ENCODE measurements around the gene HNRNPA1L2.
"Not testable (repeated sequence)": the region's sequence is repeated elsewhere in the genome, so short reads cannot be mapped to it uniquely, and the experiment has no call there.

HNRNPA1L2 gene

DNA sequence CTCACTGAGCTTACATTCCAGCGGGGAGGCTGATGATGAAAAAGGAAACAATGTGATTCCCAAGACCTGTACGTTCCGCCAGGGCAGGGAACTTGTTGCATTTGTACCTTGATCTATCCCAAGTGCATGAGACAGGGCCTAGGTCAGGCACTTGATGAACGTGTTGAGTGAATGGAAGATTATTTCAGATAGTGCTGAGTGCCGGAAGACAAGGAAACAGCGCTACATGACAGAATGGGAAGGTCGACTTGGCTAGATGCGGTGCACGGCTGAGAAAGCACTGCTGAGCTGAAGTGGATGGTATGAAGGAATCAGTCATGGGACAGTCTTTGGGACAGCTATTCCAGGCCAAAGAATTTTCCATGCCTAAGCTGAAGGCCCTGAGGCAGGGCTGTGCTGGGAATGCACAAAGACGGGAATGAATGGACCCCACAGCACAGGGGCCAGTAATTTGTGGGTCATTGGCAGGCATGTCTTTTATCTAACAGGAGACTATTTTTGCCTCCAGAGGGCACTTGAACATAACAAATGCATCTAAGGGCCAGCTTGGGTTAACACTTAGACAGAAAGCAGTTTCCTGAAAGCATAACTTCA is 33.1 kb upstream of the HNRNPA1L2 start:
- H3K4me3 ChIP-seq (ENCODE audit: low read length); DNase-seq (ENCODE audit: low read depth): not testable (repeated sequence)
- TF ChIP-seq, protein P1, sequence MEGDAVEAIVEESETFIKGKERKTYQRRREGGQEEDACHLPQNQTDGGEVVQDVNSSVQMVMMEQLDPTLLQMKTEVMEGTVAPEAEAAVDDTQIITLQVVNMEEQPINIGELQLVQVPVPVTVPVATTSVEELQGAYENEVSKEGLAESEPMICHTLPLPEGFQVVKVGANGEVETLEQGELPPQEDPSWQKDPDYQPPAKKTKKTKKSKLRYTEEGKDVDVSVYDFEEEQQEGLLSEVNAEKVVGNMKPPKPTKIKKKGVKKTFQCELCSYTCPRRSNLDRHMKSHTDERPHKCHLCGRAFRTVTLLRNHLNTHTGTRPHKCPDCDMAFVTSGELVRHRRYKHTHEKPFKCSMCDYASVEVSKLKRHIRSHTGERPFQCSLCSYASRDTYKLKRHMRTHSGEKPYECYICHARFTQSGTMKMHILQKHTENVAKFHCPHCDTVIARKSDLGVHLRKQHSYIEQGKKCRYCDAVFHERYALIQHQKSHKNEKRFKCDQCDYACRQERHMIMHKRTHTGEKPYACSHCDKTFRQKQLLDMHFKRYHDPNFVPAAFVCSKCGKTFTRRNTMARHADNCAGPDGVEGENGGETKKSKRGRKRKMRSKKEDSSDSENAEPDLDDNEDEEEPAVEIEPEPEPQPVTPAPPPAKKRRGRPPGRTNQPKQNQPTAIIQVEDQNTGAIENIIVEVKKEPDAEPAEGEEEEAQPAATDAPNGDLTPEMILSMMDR (conservative IDR thresholded peaks at IDR 0.05; ENCODE audit: low read depth, low read length): peak; percentile 46

DNA sequence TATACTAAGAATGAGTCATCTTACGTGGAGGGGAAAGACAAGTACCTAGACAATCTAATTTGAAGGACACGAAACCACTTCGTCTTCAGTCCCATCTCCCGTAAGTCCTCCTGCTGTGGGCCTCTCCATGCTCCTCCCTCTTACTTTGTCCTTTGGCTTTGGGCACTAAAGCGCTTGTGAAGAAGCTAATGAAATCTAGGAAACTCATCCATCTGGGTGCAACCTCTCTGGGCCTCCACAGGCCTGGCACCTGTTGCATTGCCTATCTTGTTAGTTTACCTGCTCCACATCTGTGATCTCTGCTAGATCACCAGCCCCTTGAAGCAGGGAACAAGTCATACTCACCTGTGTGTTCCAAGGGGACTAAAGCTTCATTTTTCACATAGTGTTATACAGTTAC is 32.1 kb upstream of the HNRNPA1L2 start:
- not testable (repeated sequence) for DNase-seq (ENCODE audit: low read depth); H3K4me3 ChIP-seq (ENCODE audit: low read length)

DNA sequence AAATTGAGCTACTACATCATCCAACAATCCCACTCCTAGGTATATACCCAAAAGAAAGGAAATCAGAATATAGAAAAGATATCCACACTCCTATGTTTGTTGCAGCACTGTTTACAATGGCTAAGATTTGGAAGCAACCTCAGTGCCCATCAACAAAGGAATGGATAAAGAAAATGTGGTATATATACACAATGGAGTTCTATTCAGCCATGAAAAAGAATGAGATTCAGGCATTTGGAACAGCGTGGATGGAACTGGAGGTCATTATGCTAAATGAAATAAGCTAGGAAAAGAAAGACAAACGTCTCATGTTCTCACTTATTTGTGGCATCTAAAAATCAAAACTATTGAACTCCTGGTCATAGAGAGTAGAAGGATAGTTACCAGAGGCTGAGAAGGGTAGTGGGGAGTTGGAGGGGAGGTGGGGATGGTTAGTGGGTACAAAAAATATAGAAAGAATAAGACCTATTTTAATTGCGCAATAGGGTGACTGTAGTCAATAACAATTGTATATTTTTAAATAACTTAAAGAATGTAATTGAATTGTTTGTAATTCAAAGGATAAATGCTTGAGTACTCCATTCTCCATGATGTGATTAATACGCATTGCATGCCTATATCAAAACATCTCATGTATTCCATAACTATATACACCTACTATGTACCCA is 27.0 kb upstream of the HNRNPA1L2 start:
- TF ChIP-seq, protein P1 (conservative IDR thresholded peaks at IDR 0.05; ENCODE audit: low read depth, low read length): no peak
- no peak overlapping the region for H3K4me3 ChIP-seq (ENCODE audit: low read length)
- DNase-seq (ENCODE audit: low read depth): no peak

DNA sequence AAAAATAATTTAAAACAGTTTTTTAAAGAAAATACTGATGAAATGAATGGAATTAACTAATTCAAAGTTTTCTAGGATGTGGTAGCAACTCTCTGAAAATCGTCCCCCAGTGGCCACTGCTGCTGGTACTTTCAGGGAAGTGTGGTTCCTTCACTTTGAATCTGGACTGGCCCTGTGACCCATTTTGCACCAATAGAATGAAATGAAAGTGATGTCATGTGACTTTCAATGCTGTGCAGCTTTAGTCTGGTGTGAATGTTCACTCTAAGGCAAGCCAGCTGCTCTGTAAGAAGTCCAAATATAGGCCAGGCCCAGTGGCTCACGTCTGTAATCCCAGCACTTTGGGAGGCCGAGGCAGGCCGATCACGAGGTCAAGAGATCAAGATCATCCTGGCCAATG is 26.4 kb upstream of the HNRNPA1L2 start:
- H3K4me3 ChIP-seq (ENCODE audit: low read length): no peak overlapping the region
- no peak for DNase-seq (ENCODE audit: low read depth)
- TF ChIP-seq, protein P1 (conservative IDR thresholded peaks at IDR 0.05; ENCODE audit: low read depth, low read length): no peak

DNA sequence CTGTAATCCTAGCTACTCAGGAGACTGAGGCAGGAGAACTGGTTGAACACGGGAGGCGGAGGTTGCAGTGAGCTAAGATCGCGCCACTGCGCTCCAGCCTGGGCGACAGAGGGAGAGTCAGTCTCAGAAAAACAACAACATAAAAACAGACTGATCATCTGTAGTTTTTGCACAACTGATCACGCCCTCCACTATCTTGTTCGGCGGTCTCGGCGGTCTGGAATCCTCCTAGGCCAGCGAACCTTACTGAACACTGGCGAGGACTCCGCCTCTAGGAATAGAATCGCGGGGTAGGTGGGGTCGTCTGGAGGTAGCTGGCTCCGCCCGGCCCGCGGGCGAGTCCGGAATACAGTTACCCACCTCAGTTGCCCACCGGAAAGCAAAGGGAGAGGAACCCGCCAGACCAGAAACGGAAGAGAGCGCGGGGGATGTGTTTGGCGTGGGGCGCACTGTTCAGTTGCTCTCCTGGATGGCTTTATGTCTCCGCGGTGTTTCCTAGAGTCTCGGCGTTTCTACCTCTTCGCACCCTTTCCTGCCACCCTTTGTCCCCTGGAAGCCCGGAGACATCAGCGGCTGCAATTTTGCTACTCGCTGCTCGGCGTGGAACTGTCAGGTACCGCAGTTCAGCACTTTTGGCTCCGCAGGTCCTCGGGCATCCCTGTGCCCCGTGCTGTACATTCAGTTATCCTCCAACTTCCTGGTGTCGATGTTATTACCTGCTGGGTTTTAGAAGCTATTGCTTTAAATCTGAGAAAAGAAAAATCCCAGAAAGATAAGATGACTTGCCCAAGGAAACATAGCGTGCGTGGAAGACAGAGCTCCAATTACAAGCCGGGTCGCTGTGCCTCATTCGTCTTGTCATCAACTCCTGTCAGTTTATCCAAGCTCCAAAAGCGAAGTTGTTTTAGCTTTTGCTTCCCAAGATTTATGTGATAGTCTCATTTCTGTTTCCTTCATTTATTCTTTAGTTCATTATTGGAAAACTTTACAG is 24.9 kb upstream of the HNRNPA1L2 start:
- TF ChIP-seq, protein P1 (conservative IDR thresholded peaks at IDR 0.05; ENCODE audit: low read depth, low read length): no peak
- peak; percentile 66 for DNase-seq (ENCODE audit: low read depth)
- peak overlapping the region; percentile 98 for H3K4me3 ChIP-seq (ENCODE audit: low read length)

DNA sequence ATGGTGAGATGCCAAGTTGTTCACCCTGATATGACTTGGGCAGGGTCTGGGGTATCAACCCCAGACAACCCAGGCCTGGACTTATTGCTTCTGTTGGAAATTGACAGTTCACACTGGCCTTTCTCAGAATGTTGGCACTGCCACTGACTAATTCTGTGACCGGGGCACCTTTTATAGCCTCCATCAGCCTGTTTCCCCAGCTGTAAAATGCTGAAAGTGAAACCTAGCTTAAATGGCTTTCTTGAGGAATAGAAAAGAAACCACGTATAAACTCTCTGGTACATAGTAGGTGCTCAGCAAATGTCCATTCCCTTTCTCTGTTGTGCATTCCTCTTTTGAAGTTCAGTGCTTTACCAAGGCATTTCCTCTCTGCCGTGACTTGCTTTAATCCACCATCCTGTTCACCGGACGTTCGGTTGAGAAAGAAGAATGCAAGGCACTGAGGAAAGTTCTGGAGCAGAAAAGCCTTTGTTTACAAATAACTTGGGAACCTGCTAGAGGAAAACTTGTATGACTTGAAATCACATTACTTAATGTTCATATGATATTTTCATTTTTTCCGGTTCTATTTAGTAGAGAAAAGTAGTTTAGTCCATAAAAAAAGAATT is 11.0 kb upstream of the HNRNPA1L2 start:
- H3K4me3 ChIP-seq (ENCODE audit: low read length); DNase-seq (ENCODE audit: low read depth): not testable (repeated sequence)

DNA sequence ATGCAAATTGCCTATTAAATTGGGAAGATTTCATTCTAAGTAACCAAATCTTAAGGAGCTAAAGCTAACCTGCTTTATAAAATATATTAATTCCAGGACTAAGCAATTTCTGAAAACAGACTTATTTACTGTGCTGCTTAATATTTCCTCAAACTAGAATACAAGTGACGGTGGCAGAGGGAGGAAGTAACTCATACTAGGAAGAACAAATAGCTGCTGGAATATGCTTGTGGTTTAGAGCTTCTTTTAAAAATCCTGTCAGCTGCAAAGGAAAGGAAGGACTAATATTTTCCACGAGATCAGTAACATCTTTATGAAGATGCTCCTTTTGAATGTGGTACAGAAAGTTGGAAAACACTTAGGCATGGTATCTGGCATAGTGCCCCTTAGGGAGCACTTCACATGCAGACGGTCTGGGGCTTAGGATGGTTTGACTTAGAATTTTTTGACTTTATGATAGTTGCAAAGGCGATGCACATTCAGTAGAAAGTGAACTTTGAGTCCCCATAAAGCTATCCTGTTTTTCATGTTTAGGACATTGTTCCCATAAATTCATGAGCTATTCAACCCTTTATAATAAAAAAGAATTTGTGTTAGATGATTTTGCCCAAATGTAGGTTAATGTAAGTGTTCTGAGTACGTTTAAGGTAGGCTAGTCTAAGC is 3.4 kb upstream of the HNRNPA1L2 start:
- no peak for DNase-seq (ENCODE audit: low read depth)
- H3K4me3 ChIP-seq (ENCODE audit: low read length): no peak overlapping the region
- TF ChIP-seq, protein P1 (conservative IDR thresholded peaks at IDR 0.05; ENCODE audit: low read depth, low read length): no peak

Measured in retinal pigment epithelial cell (primary cell).